HG03095 (cell line): ENCODE results near the gene ABCG1.

Source experiments
- ATAC-seq: cut with Tn5 transposase; IDR thresholded peaks from one replicate; pipeline ENCODE4 v1.9.1; 2021; ENCODE audit warnings: moderate library complexity; ENCODE audit not compliant: unreplicated experiment

The ABCG1 gene

DNA sequence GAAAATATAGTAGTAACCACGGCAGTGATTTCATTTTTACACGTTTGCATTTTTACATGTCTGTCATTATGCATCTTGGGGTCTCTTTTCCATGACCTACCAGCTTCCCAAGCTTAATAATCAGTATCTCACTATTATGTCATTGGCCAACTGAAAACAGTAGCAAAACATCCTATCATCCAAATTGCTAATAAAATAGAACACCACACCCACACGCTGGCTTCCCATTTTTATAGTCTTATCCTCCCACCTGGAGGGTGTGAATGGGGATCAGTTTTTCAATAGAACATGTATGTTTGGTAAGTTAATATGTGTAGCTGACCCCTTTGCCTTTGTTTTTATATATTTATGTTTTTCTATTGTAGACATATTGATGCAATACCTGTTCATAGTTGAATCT is 84.5 kb downstream of the ABCG1 start:
- no peak for ATAC-seq

- no peak for ATAC-seq
These were observed 85.9 kb downstream of the ABCG1 start for GRCh38 chr21:42304556-42305454.

DNA sequence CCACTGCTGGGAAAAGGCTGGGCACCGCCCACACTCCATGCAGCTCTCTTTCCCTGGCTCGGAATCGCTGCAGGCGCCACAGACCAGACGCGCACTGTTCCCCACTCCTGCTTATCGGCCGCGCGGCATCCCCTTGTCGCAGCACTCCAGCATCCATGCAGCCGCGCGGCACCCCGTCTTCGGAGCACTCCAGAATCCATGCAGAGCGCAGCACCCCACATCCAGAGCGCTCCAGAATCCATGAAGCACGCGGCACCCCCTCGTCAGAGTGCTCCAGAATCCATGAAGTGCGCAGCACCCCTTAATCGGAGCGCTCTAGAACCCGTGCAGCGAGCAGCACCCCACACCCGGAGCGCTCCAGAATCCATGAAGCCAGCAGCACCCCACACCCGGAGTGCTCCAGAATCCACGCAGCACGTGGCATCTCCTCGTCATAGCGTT is 86.8 kb downstream of the ABCG1 start:
- ATAC-seq = no peak

GRCh38 chr21:42306366-42307035 is 87.6 kb downstream of the ABCG1 start:
- no peak for ATAC-seq

- ATAC-seq = no peak
These were observed 88.2 kb downstream of the ABCG1 start for GRCh38 chr21:42307106-42307505.

- ATAC-seq = no peak
These were observed 89.4 kb downstream of the ABCG1 start for GRCh38 chr21:42308161-42308913.

DNA sequence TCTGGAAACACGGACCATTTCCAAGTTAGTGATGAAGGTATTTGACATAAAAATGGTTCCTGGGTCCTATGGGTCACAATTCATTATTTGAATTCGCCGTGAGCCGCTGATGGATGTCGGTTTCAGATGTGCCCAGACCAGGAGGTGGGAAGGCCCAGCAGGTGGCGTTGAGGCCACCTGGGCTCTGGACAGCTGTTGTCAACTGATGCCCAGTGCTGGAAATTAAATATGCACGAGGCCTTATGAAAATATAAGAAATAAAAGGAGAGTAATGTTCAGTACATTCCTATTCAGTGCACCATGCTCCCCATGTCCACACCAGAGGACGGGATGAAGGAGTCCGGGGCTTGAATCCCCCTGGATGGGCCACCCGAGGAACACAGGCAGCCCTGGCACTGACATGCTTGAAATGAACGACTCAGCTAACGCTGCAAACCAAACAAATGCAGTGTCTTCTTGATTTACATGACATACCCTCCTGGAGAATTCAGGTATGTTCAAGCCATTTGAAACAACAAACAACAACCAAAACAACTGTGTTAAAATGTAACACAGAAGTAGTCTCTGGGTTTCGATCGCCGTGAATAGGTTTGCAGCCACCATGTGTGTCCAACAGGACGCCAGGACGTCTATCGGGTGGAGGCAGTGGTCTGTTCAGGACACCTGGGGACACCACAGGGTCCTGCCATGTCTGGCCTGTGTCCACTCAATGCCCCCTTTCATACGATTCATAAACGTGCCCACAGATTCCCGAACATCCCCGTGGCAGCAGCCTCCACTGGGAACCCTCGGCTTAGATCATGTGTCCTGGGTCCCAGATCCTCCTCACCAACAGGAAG is 90.2 kb downstream of the ABCG1 start:
- ATAC-seq = no peak

DNA sequence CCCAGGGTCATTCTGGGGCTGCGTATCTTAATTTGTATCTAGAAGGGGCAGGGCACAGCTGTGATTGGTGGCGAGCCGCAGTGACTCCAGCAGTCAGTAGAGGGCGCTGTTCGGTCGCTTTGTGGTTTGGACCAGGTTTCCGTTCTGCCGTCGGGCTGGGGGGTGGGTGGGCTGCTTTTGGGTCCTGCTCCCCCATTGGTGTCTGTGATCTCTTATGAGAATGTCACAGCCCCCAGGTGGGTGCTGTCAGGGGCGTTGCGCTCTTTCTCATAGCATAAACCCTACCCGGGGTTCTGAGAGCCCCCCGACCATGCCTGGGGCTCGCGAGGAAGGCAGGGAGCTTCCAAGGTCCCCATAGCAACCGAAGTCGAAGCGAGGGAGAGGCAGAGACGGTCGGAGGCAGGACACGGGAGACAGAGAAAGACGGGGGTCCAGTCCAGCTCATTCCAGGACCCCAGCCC is 90.8 kb downstream of the ABCG1 start:
- no peak for ATAC-seq

DNA sequence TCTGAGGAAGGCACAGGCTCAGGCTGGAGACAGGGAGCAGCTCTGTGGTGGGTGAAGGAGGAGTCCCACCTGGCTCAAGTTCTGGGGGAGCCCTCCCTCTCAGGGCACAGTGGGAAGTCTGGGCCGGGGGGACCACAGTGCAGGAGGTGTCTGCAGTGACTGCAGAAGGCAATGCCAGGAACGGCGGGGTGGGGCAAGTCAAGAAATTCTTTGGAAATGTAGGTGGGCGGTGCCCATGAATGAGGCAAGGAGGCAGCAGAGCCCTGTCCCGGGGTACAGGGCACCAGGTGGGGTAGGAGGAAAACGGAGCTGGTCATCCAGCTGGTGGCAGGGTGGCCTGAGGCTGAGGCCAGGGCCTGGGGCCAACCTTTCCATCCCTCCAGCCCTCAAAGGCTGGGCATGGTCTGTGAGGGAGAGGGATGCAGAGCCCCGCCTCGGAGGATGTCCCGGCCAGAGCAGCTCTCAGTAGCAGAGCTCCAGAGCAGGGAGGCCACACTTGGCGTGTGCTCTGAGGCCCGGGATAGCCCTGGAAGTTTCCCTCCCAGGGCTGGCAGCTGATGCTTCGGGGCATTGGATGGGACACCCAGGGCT is 91.6 kb downstream of the ABCG1 start:
- ATAC-seq = no peak

DNA sequence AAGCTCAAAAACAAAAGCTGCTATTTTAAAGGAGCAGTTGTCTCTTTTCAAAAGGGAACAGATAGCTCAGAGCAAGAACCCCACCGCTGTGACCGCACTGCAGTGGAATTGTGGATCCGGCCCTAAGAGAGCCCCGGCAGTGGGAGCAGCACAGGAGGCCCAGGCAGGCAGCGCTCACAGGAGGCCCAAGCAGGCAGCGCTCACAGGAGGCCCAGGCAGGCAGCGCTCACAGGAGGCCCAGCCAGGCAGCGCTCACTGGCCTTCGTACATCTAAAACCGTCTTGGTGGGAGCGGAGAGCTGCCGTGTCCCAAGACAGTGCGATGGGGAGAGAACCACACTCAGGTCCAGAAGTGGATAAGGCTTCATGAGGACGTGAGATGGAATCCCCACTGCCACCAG is 92.2 kb downstream of the ABCG1 start:
- ATAC-seq = no peak

GRCh38 chr21:42311816-42312625 is 93.1 kb downstream of the ABCG1 start:
- no peak for ATAC-seq

- ATAC-seq = no peak
These were observed 93.7 kb downstream of the ABCG1 start for GRCh38 chr21:42312626-42313104.

- no peak for ATAC-seq
These were observed 94.6 kb downstream of the ABCG1 start for GRCh38 chr21:42313501-42313969.

DNA sequence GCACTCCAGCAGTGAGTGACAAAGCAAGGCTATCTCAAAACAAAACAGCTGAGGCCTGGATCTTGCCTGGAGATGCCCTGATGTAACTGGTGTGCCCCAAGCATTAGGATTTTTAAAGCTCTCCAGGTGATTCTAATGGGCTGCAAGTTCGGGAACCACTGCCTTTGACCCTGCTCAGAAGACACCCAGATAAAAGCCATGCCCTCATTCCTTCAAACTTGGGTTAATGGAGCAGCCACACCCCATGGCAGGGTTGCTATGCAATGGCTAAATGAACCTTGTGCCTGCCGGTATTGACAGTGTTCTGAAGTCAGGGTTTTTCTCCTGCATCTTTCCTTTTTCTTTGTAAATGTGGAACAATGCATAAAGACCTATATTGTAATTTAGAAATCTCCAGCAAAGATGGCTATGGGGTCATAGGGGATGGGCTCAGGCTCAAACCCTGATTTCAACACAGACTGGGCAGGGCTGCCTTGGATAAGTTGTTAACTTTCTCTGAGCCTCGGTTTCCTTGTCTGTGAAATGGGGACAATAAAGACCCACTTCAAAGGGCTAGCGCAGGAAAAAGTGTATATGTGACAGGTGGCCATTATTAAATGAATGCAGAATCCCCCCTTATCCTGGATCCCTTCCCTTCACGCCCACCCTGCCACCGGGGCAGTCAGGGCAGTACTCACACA is 95.8 kb downstream of the ABCG1 start:
- no peak for ATAC-seq

GRCh38 chr21:42315296-42315891 is 96.5 kb downstream of the ABCG1 start, which contains the start of gene TFF3:
Gene TFF3 (minus strand): TSS chr21:42315409. CDS start chr21:42315374, 35 bp downstream.
- no peak for ATAC-seq

DNA sequence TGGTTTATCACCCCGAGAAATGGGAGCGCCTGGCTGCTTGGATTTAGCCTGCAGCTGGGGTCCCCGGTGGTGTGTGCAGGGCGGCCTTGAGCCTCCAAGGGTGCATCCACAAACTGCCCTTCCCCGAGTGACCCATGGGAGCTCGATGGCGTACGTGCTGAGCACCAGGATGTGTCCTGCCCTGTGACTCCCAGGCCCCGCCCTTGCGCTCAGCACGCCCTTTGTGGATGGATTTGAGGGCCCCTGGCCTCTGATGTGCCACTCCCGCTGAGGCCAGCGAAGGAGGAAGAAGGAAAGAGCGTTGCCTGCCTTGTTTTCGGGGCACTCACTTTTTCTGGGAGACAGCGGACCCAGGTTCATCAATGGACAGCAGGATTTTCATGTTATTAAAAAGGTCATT is 98.0 kb downstream of the ABCG1 start:
- no peak for ATAC-seq

DNA sequence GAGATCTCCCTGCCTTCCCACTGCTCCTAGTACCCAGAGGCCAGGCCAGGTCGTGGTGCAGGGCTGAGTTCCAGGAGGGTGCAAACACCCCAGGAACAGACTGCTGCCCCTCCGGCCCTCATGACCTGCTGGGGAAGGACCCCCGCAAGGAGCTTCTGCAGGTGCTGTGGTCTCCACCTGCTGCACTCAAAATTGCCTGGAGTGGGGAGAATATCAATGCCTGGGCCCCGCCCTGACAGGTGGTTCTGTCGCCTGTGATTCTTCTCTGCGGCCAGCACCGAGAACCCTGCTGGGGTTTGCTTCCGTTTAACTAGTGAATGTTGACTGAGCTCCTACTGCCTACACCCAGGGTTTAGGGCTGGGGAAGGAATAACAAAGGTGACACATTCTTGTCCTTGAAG is 98.4 kb downstream of the ABCG1 start:
- ATAC-seq = no peak
